Fibroblast of upper back skin (primary cell): ENCODE data around the gene C22orf42.
"Not testable (repeated sequence)": the region's sequence is repeated elsewhere in the genome, so short reads cannot be mapped to it uniquely, and the experiment has no call there.

Experiments
- DNase-seq: peaks from one replicate; pipeline ENCODE4 v3.0.0-alpha.2; 2013

C22orf42 gene

DNA sequence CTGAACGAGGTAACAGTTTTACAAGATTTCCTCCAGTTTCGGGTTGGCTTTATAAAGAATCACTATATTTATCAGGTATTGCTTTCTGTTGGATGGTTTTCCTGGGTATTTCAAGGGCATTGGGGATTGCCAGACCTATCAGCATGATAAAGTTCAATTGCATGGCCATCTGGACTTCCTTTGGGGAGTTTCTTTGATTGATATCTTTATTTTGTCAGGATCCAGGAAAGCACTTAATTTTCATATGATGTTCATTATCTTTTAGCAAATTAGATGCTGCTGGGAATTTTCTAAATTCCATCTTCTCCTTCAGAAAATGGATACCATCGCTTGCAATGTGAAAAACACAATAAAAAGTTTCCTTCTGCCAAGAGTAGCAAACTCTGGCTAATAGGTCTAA lies 24.5 kb upstream of the C22orf42 start:
- no peak for DNase-seq

DNA sequence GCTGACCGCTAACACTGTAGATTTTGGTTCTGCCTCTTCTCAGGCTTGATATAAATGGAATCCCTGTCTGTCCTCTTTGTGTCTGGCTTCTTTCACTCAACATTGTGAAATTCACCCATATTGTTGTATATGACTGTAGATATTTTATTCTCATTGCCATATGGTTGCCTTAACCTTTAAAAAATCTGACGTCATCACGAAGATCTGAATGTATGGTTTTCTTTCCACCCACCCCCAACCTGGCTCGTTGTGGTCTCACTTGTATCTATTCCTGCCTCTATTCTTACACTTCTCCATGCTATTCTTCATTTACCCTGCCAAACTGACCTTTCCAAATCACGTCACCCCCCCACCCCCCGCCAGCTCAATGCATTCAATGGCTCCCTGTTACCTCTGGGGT lies 21.9 kb upstream of the C22orf42 start:
- no peak for DNase-seq

- DNase-seq = peak; percentile 3
These were observed 18.2 kb upstream of the C22orf42 start for GRCh38 chr22:32177221-32177765.

GRCh38 chr22:32175683-32176644 lies 16.9 kb upstream of the C22orf42 start:
- DNase-seq = no peak

- DNase-seq = no peak
These were observed 16.0 kb upstream of the C22orf42 start for GRCh38 chr22:32175115-32175514.

DNA sequence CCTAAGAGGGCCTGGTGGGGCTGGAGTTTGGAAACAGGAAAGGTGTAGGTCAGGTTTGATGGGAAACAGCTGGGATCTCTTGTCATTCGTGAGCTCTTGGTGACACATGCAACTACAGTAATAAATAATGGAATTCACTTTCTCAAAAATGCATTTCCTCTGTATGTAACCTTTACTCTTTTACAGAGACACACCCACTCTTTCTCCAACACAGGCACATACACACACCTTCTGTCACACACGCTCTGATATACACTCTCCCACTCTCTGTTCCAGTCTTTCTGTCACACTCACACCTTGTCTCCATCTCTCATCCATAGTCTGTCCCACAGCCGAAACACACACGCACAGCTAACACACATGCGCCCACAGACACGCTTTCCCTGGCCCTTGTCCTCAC lies 6.6 kb upstream of the C22orf42 start:
- DNase-seq = no peak

- DNase-seq = no peak
These were observed 5.2 kb upstream of the C22orf42 start for GRCh38 chr22:32164075-32164860.

GRCh38 chr22:32160411-32160810 lies 1.3 kb upstream of the C22orf42 start:
- DNase-seq = not testable (repeated sequence)

DNA sequence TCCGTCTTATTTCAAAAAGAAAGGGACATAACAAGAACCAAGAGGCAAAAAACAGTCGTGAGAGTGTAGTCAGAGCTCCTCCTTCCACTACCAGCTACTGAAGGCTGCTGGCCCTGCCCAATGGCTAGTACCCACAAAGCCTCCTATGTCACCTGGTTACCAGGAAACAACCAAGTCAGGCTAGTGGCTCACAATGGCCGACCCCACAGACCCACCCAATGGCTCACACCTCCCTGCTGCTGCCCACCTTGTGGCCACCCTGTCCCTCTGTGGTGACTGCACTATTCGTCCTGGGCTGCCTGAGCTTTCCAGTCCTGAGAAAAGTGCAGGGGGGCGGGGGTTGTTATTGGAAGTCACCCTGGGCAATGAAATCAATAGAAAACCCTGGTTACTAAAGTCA lies 1.5 kb downstream of the C22orf42 start:
- DNase-seq = not testable (repeated sequence)

GRCh38 chr22:32154727-32155126 lies 4.4 kb downstream of the C22orf42 start:
- DNase-seq = not testable (repeated sequence)

DNA sequence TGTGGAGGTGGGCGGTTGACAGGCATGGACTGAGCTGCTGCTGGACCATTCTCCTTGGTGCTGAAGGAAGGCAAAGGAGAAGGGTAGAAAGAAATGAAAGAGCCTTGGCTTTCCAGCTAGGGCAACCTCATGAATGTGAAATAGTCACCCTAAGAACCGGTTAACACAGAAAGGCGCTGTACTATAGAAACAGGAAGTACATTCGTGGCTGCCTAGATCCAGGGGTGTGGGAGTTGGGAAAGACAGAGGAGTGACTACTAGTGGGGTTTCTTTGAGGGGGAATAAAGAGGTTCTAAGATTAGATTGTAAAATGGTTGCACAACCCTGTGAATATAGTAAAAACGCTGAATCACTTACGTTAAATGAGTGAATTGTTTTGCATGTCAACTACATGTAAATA lies 7.5 kb downstream of the C22orf42 start:
- not testable (repeated sequence) for DNase-seq

GRCh38 chr22:32150647-32151046 lies 8.5 kb downstream of the C22orf42 start:
- not testable (repeated sequence) for DNase-seq

GRCh38 chr22:32148372-32148771 lies 10.7 kb downstream of the C22orf42 start:
- not testable (repeated sequence) for DNase-seq

DNA sequence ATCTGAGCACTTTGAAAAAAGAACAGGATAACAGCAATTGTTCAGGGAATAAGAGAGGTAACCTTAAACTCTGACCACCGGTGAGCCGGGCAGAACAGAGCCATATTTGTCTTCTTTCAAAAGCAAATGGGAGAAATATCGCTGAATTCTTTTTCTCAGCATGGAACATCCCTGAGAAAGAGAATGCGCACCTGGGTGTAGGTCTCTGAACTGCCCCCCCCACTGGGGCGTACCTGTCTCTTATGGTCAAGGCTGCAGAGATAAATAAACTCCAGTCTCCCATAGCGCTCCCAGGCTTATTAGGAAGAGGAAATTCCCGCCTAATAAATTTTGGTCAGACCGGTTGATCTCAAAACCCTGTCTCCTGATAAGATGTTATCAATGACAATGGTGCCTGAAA lies 12.0 kb downstream of the C22orf42 start:
- DNase-seq = not testable (repeated sequence)

DNA sequence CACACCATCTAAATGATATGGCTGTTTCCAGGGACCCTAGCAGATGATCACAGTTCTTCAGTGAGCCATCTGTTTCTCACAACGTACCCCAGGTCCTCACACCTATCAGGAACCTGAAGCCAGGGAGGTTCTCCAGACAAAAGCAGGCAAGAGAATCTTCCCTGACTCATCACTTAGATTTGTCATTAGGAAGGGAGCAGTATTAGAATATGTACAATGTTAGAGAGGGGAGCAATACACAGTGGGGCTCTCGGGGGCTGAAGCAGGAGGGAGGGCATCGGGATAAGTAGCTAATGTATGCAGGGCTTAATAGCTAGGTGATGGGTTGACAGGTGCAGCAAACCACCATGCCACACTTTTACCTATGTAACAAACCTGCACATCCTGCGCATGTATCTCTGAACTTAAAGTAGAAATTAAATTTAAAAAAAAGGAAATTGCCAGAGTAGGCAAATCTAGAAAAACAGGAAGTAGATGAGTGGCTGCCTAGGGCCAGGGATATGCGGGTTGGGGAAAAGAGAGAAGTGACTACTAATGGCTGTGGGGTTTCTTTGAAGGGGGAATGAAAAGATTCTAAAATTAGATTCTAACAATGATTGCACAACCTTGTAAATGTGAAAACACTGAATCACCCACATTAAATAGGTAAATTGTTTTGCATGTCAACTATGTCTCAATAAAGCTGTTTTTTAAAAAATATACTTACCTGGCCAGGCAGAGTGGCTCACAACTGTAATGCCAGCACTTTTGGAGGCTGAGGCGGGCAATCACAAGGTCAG lies 14.4 kb downstream of the C22orf42 start:
- DNase-seq = no peak

DNA sequence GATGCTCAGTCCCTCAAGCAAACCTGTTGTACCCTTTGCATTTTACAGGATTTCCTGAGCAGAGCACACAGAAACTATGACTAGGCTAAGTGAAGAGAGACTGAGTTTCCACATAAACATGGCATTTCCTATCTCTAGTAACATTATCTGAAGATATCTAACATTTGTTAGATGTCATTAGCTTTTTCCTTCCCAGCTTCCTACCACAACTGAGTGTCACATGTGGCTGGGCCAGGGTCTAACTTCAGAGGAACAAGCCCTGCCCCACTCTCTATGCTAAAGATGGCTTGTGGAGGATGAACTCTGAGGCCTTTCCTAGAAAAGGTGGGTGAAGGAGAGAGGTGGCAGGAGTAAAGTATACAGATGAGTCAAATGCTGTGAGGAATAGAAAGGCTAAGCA lies 16.5 kb downstream of the C22orf42 start:
- no peak for DNase-seq

DNA sequence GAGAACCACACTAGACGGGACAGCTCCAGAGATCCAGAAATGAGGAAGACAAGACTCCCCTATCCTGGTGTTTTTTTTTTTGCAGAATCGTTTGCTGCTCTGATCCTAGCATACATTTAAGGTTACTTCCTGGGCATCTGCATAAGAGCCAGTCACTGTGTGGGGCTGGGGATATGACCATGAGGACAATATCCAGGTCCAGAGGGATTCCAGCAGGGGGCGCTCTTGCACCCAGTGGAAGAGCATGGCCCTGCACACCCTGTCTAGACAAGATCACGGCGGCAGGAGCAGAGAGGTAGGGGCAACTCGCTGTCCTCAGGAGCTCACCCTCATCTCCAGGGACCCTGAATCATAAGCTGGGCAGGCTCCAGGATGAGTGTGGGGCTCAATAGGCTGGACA lies 18.4 kb downstream of the C22orf42 start:
- not testable (repeated sequence) for DNase-seq

DNA sequence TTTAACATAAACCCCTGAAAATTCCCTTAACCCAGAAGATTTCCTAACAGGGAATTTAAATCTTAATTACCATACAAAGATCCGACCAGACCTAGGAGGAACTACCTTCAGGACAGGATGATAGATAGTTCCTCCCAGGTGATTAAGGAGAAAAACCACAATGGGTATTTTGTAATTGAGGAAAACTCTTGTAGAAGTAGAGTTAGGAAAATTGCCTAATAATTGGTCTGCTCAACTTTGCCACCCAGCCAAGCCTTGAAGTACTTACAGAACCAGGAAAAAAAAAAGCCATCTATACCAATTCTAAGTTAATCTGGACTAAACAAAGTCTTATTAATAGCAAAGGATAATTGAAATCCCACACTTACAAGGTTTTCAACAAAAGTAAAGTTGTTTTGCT lies 20.5 kb downstream of the C22orf42 start:
- not testable (repeated sequence) for DNase-seq

GRCh38 chr22:32137731-32138324 lies 21.3 kb downstream of the C22orf42 start:
- DNase-seq = not testable (repeated sequence)

- not testable (repeated sequence) for DNase-seq
These were observed 22.2 kb downstream of the C22orf42 start for GRCh38 chr22:32136881-32137280.

DNA sequence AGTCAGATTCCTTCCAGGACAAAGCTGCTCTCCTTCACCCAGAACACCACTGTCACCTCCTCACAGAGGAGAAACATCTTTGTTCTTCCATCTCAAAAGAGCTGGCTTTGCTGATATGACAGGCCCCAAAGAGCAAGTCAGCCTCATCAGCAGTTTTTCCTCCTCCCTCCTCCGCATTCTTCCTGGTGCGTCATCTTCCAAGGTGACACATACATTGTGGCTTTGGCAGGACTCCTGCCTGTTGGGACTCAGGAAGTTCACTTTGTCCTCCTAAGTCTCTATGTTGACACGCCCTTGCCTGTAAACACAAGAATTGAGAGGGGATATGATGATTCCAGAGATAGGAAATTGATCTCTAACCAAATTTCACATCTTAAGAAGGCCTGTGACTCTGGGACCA lies 23.1 kb downstream of the C22orf42 start:
- peak; percentile 17 for DNase-seq

DNA sequence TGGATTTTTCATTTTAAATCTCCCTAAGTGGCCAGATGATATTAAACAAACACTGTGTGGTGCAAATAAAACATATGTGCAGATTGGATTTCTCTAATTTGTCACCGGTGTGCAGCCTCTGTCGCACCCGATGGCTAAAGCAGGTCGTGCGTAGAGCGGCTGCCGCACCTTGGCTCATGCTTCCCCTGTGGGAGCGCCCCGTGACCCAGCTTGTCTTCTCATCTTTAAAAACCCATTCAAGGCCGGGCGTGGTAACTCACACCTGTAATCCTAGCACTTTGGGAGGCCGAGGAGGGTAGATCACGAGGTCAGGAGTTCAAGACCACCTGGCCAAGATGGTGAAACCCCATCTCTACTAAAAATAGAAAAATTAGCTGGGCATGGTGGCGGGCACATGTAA lies 24.3 kb downstream of the C22orf42 start:
- not testable (repeated sequence) for DNase-seq
